ENCODE results near the gene ALDH1L1.

DNA sequence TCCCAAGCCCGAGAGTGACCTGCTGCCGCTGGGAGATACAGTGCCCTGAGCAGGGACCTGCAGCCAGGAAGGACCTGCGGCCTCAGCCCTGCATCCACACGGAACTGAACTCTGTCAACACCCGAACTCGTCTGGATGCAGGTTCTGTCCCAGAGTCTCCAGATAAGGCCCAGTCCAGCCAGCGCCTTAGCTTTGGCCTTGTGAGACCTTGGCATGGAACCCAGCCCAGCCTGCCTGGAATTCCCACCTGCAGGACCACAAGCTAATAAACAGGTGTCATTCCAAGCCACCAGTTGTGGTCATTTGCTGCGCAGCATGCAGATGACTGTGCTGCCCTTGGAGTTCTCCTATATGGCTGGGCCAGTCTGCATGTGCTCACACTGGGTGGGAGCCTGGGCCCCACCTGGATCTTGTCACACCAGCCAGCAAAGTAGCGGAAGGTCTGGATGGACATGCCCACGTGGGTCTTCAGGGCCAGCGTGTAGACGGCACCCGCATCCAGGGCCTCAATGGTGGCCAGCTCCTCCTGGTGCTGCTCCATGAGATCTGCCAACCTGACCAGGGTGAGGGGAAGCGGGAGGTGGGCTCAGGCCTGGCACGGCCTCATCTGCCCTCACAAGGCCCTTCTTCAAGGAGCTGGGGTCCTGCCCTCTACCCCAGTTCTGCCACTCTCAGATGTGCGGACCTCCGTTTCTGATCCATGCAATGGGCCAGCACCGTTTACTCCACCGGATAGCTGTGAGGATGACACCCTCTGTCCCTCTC is 49.2 kb downstream of the ALDH1L1 start:
- no peak for TF ChIP-seq POLR2AphosphoS5 (IDR thresholded peaks at IDR 0.05; ENCODE audit: low read depth)
- TF ChIP-seq, protein P1, sequence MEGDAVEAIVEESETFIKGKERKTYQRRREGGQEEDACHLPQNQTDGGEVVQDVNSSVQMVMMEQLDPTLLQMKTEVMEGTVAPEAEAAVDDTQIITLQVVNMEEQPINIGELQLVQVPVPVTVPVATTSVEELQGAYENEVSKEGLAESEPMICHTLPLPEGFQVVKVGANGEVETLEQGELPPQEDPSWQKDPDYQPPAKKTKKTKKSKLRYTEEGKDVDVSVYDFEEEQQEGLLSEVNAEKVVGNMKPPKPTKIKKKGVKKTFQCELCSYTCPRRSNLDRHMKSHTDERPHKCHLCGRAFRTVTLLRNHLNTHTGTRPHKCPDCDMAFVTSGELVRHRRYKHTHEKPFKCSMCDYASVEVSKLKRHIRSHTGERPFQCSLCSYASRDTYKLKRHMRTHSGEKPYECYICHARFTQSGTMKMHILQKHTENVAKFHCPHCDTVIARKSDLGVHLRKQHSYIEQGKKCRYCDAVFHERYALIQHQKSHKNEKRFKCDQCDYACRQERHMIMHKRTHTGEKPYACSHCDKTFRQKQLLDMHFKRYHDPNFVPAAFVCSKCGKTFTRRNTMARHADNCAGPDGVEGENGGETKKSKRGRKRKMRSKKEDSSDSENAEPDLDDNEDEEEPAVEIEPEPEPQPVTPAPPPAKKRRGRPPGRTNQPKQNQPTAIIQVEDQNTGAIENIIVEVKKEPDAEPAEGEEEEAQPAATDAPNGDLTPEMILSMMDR (conservative IDR thresholded peaks at IDR 0.05; ENCODE audit: low read depth in 2 of 2): no peak
- TF ChIP-seq CREB1 (CRISPR knock-in tag; IDR thresholded peaks at IDR 0.05; ENCODE audit: low read depth): no peak
- no peak for TF ChIP-seq EZH2 (IDR thresholded peaks at IDR 0.05; ENCODE audit: low read depth, unreplicated experiment)
- TF ChIP-seq EZH2phosphoT487 (IDR thresholded peaks at IDR 0.05; ENCODE audit: unreplicated experiment): no peak
- TF ChIP-seq JUNB (IDR thresholded peaks at IDR 0.05; ENCODE audit: unreplicated experiment): no peak
- TF ChIP-seq, protein P2, sequence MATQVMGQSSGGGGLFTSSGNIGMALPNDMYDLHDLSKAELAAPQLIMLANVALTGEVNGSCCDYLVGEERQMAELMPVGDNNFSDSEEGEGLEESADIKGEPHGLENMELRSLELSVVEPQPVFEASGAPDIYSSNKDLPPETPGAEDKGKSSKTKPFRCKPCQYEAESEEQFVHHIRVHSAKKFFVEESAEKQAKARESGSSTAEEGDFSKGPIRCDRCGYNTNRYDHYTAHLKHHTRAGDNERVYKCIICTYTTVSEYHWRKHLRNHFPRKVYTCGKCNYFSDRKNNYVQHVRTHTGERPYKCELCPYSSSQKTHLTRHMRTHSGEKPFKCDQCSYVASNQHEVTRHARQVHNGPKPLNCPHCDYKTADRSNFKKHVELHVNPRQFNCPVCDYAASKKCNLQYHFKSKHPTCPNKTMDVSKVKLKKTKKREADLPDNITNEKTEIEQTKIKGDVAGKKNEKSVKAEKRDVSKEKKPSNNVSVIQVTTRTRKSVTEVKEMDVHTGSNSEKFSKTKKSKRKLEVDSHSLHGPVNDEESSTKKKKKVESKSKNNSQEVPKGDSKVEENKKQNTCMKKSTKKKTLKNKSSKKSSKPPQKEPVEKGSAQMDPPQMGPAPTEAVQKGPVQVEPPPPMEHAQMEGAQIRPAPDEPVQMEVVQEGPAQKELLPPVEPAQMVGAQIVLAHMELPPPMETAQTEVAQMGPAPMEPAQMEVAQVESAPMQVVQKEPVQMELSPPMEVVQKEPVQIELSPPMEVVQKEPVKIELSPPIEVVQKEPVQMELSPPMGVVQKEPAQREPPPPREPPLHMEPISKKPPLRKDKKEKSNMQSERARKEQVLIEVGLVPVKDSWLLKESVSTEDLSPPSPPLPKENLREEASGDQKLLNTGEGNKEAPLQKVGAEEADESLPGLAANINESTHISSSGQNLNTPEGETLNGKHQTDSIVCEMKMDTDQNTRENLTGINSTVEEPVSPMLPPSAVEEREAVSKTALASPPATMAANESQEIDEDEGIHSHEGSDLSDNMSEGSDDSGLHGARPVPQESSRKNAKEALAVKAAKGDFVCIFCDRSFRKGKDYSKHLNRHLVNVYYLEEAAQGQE (IDR thresholded peaks at IDR 0.05; ENCODE audit: unreplicated experiment): no peak
- TF ChIP-seq NANOG (IDR thresholded peaks at IDR 0.05; ENCODE audit: borderline replicate concordance): no peak
- no peak for TF ChIP-seq STAT1 (IDR thresholded peaks at IDR 0.05; ENCODE audit: unreplicated experiment)
- no peak for TF ChIP-seq ZNF114 (CRISPR knock-in tag; IDR thresholded peaks at IDR 0.05)
